Endodermal cell (in vitro differentiated cells): ENCODE results near the gene TEAD2. TPM values are rescaled to one million over a fixed set of nuclear protein-coding genes. Genes with fewer than 3 reads are reported as not detected.

ENCODE experiments used
- DNase-seq: peaks from one replicate; pipeline ENCODE4 v3.0.0-alpha.2; 2017
- H3K27ac ChIP-seq: 2 replicates; pipeline ENCODE4 v1.5.1; 2013; ENCODE audit warnings: mild to moderate bottlenecking, low read depth, low read length, moderate library complexity
- H3K27me3 ChIP-seq: 2 replicates; pipeline ENCODE4 v1.6.1; 2013; ENCODE audit warnings: mild to moderate bottlenecking, low read length, moderate library complexity; ENCODE audit not compliant: insufficient read depth, control insufficient read depth, poor library complexity, severe bottlenecking
- H3K36me3 ChIP-seq: 2 replicates; pipeline ENCODE4 v1.7.0; 2013; ENCODE audit warnings: mild to moderate bottlenecking, low read length, moderate library complexity; ENCODE audit not compliant: control insufficient read depth, insufficient read depth
- H3K4me1 ChIP-seq: one replicate; pipeline ENCODE4 v1.7.0; 2013; ENCODE audit warnings: low read length; ENCODE audit not compliant: control insufficient read depth, insufficient read depth
- H3K4me3 ChIP-seq: 2 replicates; pipeline ENCODE4 v1.5.1; 2013; ENCODE audit warnings: mild to moderate bottlenecking, low read length, moderate library complexity
- H3K9ac ChIP-seq: 2 replicates; pipeline ENCODE4 v1.6.1; 2013; ENCODE audit warnings: mild to moderate bottlenecking, low read length, moderate library complexity; ENCODE audit not compliant: poor library complexity, severe bottlenecking; ENCODE audit errors: extremely low read depth
- H3K9me3 ChIP-seq: 2 replicates; pipeline ENCODE4 v1.6.1; 2013; ENCODE audit warnings: mild to moderate bottlenecking, low read length, moderate library complexity; ENCODE audit not compliant: control insufficient read depth
- H3K27ac Mint-ChIP-seq: 2 replicates; pipeline ENCODE4 v1.8.0; 2020; ENCODE audit warnings: mixed read lengths
- H3K27me3 Mint-ChIP-seq: 2 replicates; pipeline ENCODE4 v1.8.0; 2021; ENCODE audit warnings: mild to moderate bottlenecking, mixed read lengths; ENCODE audit not compliant: insufficient read depth
- H3K36me3 Mint-ChIP-seq: 2 replicates; pipeline ENCODE4 v1.8.0; 2020; ENCODE audit warnings: low read depth, mixed read lengths
- H3K4me1 Mint-ChIP-seq: 2 replicates; pipeline ENCODE4 v1.8.0; 2020; ENCODE audit warnings: mixed read lengths
- H3K4me3 Mint-ChIP-seq: 2 replicates; pipeline ENCODE4 v1.8.0; 2020; ENCODE audit warnings: mild to moderate bottlenecking, moderate library complexity, mixed read lengths
- H3K9me3 Mint-ChIP-seq: 2 replicates; pipeline ENCODE4 v1.8.0; 2020; ENCODE audit warnings: mild to moderate bottlenecking, mixed read lengths
- WGBS, 2 experiments: methylation state at CpG; one replicate each; pipeline versions ENCODE4 v1.1.5 to v1.1.7; 2013; ENCODE audit warnings: missing lambda C conversion rate in 2 of 2, mixed read lengths in 1 of 2; ENCODE audit not compliant: insufficient coverage in 1 of 2, insufficient read length in 1 of 2; 5-methylcytosine and 5-hydroxymethylcytosine counted together
- total RNA-seq, 2 donors: library from RNA; stranded (reverse); fragmentation: NEBNext Ultra II Directional in 1 of 2; extraction: Animal tissue kit (Norgen Biotek cat#: 25700) in 1 of 2; gene quantifications; 2 replicates in 1 of 2; 3 replicates in 1 of 2; pipeline ENCODE4 v1.2.1, GENCODE V29; 2021
- TF ChIP-seq, protein P1 (sequence below): fragments of 200-600 bp; sonication (generic); conservative IDR thresholded peaks from 2 replicates; pipeline ENCODE4 v1.5.0; 2021; ENCODE audit warnings: antibody characterized with exemption, mild to moderate bottlenecking

TEAD2 gene
- total RNA-seq, 2 donors from 2014 or later: 142 to 166 TPM

DNA sequence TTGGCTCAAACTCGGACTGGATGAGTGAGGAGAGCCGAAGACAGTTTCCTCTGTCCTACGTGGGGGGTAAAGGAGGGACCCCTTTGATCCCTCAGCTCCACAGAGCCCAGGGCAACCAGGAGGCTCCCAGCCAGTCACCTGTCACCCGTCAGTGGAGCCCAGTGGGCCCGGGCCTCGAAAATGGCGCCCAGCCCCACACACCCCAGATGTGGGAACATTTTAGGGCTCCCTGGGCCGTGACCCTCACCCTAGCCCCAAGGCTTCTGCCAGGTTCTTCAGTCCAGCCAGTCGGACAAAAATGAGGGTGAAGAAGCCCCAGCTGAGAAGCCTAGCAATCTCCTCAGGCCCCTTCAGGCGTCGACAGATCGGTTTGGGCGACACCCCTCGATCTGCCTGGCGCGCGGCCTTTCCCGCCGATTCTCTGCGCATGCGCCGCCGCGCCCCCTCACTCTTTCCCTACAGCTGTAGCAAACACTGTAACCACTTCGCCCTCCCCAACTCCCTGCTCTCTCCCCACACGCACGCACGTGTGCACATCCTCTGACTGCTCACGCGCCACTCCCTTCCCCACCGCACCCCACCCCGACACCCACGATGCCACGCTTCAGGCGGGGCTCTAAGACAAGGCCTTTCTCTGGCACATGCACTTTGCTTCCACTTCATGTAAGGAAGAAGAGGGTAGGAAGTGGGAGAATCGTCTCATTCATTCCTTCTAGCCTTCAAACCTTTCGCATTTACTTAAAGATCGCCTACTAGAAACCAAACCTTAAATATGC, 37.2 kb downstream of the TEAD2 start, which contains the start of gene SLC6A16:
Gene SLC6A16, minus strand, starts transcription at position 391 of the 776 bp plus-strand sequence. CDS start 13,844 bp downstream, outside the sequence.
- Histone ChIP-seq H3K9ac (no peak within 1 kb of the TSS), H3K27me3 (no peaks in the 10 kb centered on the region), H3K27ac (no peak within 1 kb of the TSS), H3K9me3 (peaks cover 26% of the 10 kb centered on the region), H3K4me3 (no peak within 1 kb of the TSS), H3K4me1 (no peaks in the 10 kb centered on the region), H3K36me3 (no peaks in the 10 kb centered on the region)
- peaks cover 8% of the 10 kb centered on the region for H3K27me3 Mint-ChIP-seq
- no peak within 1 kb of the TSS for H3K27ac Mint-ChIP-seq
- no peaks in the 10 kb centered on the region for H3K4me1 Mint-ChIP-seq
- H3K36me3 Mint-ChIP-seq: peaks cover 42% of the 10 kb centered on the region
- peak; percentile 34 for DNase-seq
- H3K9me3 Mint-ChIP-seq: peaks cover 18% of the 10 kb centered on the region
- 95 to 96% methylated on average over 25 to 38 of the region's 38 CpGs for WGBS, 2 experiments
- H3K4me3 Mint-ChIP-seq: no peak within 1 kb of the TSS
- TF ChIP-seq, protein P1, sequence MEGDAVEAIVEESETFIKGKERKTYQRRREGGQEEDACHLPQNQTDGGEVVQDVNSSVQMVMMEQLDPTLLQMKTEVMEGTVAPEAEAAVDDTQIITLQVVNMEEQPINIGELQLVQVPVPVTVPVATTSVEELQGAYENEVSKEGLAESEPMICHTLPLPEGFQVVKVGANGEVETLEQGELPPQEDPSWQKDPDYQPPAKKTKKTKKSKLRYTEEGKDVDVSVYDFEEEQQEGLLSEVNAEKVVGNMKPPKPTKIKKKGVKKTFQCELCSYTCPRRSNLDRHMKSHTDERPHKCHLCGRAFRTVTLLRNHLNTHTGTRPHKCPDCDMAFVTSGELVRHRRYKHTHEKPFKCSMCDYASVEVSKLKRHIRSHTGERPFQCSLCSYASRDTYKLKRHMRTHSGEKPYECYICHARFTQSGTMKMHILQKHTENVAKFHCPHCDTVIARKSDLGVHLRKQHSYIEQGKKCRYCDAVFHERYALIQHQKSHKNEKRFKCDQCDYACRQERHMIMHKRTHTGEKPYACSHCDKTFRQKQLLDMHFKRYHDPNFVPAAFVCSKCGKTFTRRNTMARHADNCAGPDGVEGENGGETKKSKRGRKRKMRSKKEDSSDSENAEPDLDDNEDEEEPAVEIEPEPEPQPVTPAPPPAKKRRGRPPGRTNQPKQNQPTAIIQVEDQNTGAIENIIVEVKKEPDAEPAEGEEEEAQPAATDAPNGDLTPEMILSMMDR: no peak

DNA sequence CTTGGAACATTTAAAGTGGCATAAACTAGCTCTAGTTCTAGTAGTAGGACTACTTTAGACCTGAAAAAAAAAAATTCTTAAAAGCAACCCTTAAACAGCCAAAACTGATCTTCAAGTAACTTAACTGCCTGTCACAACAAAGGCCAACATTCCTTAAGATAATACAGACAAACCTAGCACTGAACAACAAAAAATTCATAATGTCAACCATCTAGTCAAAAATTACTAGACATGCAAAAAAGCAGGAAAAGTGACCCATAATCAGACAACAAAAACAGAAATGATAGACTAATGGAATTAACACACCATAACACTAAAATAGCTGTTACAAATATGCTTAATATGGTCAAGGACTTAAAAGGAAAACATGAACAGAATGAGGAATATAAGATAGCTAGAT, 43.9 kb downstream of the TEAD2 start:
- no peak overlapping the region for H3K27ac Mint-ChIP-seq
- H3K36me3 Mint-ChIP-seq: peaks cover 30% of the 10 kb centered on the region
- peaks cover 25% of the 10 kb centered on the region for H3K9me3 Mint-ChIP-seq
- Histone ChIP-seq H3K4me1 (no peaks in the 10 kb centered on the region), H3K4me3 (no peak overlapping the region), H3K9ac (no peak overlapping the region), H3K27me3 (no peaks in the 10 kb centered on the region), H3K9me3 (peaks cover 35% of the 10 kb centered on the region), H3K36me3 (no peaks in the 10 kb centered on the region), H3K27ac (no peak overlapping the region)
- no peak overlapping the region for H3K4me3 Mint-ChIP-seq
- peaks cover under 1% of the 10 kb centered on the region for H3K27me3 Mint-ChIP-seq
- H3K4me1 Mint-ChIP-seq: no peaks in the 10 kb centered on the region
- DNase-seq: no peak
- TF ChIP-seq, protein P1: no peak

DNA sequence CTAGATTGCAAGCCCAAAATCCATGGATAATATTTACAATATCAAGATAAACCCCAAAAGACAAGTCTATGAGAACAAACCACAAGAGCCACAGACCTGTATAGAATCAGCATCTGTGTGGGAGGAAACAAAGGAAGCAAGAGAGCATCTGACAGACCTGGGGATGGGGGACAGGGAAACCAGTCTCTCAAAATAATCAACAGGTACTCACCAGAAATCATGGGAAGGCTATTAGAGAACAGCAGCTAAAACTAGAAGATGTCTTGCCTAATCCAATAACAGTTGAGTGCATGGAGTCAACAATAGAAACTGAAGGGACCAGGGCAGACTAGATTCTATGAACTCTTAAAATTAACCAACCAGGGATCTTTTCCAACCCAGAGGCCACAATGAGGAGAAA, 45.9 kb downstream of the TEAD2 start:
- peaks cover 20% of the 10 kb centered on the region for H3K9me3 ChIP-seq
- Mint-ChIP-seq H3K4me1 (no peaks in the 10 kb centered on the region), H3K36me3 (peaks cover 29% of the 10 kb centered on the region), H3K4me3 (no peak overlapping the region), H3K27ac (no peak overlapping the region), H3K9me3 (peaks cover 20% of the 10 kb centered on the region), H3K27me3 (no peaks in the 10 kb centered on the region)
- no peak overlapping the region for H3K4me3 ChIP-seq
- no peak for DNase-seq
- H3K27ac ChIP-seq: no peak overlapping the region
- TF ChIP-seq, protein P1: no peak
- H3K36me3 ChIP-seq: no peaks in the 10 kb centered on the region
- no peaks in the 10 kb centered on the region for H3K4me1 ChIP-seq
- no peaks in the 10 kb centered on the region for H3K27me3 ChIP-seq
- no peak overlapping the region for H3K9ac ChIP-seq
